Hair follicle dermal papilla cell (primary cell): Measurements from ENCODE around the gene WHRN. TPM values are rescaled to one million over a fixed set of nuclear protein-coding genes. Genes with fewer than 3 reads are reported as not detected.

ENCODE experiments used
- small RNA-seq: library from RNA; depleted of rRNA; stranded (forward); fragments of <200 nt; gene quantifications from one replicate; pipeline ENCODE3, GENCODE V24; 2012
- total RNA-seq: library from RNA; depleted of rRNA; stranded (reverse); fragments of >200 nt; gene quantifications from 2 replicates; pipeline ENCODE4 v1.2.3, GENCODE V29; 2012

The WHRN gene
- total RNA-seq, result 2.2 and 3.6 TPM in 2 replicates

GRCh38 chr9:114505187-114506081, at the start of gene WHRN:
Gene WHRN, minus strand, starts transcription at chr9:114505473. Its CDS starts 672 bp downstream, at chr9:114504801.

GRCh38 chr9:114387680-114388356, 117.5 kb downstream of the WHRN start, which contains the start of gene AKNA:
Gene AKNA, minus strand, starts transcription at chr9:114387982. Its CDS starts 6,649 bp downstream, at chr9:114381333.

Small RNA genes within 50 kb of the gene (small RNA-seq; reads per million reads assigned to genes)
- not detected for gene AL138895.2

Other genes with a start within 250 kb of the WHRN start
- gene ORM1, start 182.4 kb downstream of the WHRN start, total RNA-seq, result not detected in 2 replicates
- gene ORM2, start 175.6 kb downstream of the WHRN start, total RNA-seq, result not detected in 2 replicates
- gene AKNA, start 117.5 kb downstream of the WHRN start, total RNA-seq, result 20.8 and 34.1 TPM in 2 replicates
- gene ATP6V1G1, start 82.3 kb upstream of the WHRN start, total RNA-seq, result 77.9 and 90.0 TPM in 2 replicates
- gene TMEM268, start 105.8 kb upstream of the WHRN start, total RNA-seq, result 11.9 and 14.0 TPM in 2 replicates
- gene TEX53, start 152.3 kb upstream of the WHRN start, total RNA-seq, result not detected in 2 replicates
- not detected in 2 replicates for gene TEX48, start 176.7 kb upstream of the WHRN start, total RNA-seq